ENCODE measurements around the gene PHLDB2.

Gene PHLDB2

DNA sequence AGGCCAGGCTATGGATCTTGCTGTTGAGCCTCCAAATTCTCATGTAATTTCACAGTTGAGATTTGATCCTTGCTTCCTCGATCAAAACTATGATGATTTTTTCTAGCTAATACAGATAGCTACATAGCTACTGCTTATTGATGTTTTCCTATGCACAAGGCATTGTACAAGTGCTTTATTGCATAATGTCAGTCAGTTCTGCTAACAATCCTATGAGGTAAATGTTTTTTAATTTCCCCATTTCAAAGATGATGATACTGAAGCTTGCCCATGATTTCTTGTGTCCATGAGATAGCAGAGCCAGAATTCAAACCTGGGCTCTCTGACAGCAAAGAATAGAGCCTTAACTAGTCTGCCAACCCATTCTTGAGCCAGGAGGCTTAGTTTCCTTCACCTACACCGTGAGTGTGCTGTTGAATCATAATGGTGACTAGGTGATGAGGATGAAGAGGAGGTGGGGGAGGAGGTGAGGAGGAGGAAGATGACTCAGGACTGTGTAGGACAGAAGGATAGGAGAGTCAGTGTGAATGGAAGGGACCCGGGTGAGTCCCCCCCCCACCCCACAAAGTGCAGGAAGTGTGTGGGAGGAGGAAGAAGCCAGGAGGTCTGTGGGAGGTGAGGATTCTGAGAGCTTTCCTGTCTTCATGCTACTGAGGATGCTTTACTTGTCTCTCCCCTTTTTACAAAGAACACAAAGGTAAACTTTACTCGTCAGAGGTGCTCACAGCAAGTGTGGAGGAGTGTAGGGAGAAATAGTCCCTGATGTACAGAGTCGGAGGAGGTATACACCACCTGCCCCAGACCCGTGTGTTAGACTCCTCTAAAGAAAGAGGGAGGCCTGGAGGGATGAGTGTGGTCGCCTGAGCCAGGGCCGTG is 143.3 kb downstream of the PHLDB2 start:
- peak; percentile 62 to 74 for DNase-seq

DNA sequence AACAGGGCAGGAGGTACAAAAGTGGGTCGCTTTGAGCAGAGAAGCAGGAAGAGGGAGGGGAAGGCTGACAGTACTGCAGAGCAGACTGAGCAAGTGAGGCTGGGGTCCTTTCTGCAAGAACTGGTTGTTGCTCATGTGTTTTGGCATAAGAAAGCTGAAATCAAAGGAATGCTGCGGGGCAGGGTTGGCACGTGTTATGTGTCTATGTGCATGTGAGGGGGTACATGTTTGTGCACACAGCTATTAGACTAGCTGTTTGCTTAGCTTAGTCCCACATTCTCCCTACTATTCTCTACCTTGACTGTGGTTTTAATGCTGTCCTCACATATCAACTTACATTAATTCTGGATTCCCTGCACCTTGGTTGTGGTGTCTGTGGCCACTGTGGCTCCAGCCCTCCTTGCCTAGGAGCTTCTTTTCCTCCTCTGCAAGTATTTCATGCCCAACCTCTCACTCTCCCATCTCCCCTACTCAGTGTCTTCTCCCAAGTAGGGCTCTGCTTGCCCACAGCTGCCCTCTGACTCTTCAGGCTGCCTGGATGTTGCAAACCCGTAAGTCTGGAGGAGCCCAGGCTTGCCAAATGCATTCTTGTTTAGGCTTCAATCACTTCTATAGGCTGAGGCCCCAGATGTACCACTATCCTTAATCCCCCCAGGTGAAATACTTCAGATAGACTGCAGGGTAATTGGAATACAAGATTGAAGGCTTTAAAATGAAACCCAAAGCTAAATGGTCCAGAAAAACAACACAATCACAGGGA is 144.4 kb downstream of the PHLDB2 start:
- DNase-seq = no peak

DNA sequence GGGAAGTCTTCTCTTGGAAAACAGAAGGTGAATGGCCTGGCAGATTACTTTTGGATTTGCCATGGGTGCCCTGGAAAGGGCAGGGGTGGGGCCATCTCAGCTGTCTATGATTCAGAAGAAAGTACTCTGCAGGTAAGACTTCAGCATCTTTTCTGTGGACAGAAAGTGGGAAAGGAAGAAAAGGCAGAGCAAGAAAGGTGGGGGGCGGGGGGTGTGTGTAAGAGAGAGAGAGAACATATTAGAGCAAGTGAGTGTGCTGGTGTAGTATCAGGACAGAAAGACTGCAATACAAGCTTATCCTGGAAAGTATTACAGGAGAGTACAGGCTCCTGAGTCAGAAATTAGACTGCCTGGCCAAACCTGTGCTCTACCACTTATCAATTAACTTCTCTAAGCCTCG is 145.1 kb downstream of the PHLDB2 start:
- DNase-seq = no peak

DNA sequence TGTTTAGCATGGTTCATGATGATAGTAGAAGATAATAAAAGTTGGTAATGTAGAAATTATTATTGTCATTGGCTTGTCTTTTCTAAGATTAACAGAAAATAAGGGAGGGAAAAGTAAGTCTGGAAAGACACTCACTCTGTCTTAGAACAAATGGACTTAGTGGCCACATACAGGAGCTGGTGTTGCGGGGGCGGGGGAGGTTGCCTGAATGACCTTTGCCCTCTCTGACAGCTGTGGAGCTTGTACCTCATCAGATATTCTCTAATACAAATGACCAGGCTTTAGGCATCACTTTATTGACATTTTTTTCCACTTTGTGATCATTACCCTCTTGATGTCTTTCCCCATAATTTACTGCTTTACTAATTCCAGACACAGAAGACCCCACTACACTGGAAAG is 145.6 kb downstream of the PHLDB2 start:
- no peak for DNase-seq

DNA sequence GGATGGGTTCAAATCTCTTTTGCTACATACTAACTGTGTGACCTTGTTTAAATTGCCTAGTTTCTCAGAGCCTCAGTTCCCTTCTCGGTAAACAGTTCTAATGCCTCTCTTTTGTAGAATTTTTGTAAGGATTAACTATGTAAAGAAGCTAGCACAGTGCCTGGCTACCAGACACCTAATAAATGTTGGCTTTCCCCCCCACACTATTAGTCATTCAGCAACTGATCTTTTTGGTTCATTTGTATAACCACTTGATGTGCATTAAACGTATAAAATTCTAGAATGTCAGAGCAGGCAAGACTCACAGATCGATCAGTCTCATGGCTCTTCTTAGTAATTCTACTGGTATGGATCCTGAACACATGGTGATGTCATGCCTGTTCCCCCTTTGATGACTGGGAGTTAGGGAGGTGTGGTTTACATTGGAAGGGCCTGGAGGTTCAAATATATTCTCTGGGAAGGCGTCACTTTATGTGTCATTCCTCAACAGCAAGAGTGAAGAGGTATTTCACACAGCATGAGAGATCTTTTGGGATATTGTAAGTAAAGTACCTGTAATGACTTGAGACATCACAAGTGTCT is 146.1 kb downstream of the PHLDB2 start:
- DNase-seq = no peak

DNA sequence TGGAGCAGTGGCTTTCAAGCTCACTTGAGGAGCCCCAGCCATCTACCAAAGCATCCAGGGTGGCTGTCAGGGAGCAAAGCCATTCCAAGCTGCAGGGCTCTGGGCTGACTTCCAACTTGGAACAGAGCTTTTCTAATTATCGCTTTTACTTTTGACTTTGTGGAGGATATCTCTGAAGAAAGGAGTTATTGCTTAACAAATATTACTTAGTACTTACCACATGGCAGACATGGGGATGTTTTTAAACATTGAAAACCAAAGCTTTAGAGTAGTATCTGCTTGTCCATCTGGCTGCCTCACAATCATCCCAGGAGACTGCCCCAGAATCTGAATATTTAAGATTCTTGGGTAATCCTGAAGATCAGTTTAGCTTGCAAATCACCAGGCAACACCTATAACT is 148.6 kb downstream of the PHLDB2 start:
- DNase-seq = no peak

DNA sequence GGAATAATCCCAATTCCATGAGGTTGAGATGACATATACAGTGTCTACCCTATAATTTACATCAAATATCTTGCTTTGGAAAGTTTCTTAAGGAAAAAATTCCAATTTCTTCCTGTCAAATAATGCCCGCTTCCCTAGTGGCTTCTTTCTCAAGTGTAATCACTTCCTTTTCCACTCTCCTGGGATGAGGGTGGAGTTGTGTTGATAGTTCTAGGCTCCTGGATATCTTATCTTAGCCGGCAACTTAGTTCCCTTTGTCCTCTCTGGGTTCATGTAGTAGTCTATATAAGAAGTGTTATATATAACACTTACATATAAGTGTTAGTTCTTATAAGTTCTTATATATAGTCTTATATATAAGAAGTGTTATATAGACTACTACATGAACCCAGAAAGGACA is 150.6 kb downstream of the PHLDB2 start:
- DNase-seq = no peak

DNA sequence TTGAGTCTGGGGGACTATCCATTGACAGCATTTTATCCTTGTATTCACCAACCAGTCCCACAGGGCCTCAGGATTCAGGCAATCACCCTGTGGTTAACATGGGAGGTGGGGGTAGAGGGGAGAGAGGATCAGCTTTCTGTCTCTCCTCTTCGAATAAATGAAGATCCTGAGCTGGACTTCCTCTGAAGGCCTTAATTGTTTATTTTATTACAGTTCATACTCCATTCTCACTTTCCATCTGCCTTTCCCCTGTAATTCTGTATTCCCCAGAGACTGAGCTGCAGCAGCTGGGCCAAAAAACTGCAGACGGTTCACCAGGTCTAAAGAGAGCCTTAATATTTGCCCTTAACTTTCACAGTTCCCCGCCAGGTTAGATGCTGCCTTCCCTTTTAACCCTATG is 151.6 kb downstream of the PHLDB2 start:
- no peak for DNase-seq

DNA sequence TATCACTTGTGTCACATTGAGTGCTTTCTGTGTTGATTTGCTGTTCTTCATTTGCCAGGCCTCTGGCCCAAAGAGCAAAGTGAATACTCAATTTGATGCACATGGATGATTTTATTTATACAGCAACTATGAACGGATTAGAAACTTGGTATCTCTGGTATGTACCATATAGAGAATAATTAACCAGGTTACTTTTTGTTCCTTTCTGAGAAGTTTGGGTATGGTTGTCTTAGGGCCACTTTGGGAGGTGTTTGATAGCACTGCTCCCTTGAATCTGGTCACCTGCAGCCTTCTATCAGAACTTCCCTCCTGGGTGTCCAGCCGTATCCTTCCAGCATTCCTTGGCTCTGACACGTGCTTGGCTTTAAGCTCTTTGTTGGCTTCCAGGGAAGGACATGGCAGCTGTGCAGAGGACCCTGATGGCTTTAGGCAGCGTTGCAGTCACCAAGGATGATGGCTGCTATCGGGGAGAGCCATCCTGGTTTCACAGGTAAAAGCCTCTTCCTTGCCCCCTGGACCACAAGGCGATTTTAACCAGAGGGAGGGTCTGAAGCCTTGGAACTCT is 152.4 kb downstream of the PHLDB2 start:
- DNase-seq = no peak

DNA sequence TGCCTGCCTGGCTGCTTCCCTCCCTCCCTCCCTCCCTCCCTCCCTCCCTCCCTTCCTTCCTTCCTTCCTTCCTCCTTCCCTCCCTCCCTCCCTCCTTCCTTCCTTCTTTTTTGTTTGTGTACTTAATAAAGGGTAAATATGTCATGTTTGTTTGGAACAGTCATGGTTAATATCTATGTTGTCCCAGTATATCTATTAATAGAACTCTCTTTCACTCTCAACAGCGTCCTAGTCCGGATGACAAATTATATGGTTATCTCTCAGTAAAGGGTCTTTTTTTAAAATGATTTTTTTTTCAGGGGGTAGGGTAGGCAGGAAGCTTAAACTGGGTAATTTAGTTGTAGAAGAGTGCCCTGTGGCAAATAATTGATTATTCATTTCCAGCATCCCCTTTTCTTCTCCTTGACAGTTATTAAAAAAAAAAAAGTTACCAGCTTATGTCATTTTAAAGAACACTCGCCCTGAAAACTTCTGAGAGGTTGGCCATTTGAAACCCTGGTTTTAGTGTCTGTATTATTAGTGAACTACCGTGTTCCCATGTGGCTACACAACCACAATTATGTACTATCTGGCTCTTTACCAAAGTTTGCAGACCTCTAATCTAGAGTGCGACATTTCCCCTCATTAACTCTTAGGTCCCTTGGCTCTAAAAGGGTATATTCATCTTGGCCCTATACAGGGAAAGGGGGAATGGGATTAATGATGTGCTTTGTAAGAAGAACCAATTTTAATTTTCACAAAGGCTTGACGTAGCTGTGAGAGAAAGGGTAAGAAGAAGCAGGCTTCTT is 153.3 kb downstream of the PHLDB2 start:
- no peak for DNase-seq

DNA sequence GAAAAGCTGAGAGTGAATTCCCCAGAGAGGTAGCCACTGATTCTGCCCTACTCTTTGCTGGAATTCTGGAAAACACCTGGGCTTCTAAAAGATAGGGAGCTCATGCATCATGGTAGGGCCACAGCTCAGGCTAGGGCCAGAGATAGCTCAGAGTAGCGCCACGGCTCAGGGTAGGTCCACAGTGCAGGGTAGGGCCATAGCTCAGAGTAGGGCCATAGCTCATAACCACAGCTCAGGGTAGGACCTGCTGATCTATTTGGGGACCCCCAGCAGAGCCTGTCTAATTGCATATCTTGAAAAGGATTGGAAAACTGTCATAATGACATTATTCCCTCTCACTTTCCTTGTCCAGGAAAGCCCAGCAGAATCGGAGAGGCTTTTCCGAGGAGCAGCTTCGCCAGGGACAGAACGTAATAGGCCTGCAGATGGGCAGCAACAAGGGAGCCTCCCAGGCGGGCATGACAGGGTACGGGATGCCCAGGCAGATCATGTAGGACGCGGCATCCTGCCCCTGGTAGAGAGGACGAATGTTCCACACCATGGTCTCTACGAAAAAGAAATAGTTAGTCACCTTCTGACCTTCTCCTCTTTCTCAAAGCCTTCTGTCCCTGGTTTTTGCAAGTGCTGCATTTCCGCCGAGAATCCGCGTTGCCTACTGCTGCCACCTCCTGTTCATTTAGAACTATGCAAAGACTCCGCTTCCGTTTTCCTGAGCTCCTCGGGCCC is 154.2 kb downstream of the PHLDB2 start:
- peak; percentile 76 to 77 for DNase-seq

DNA sequence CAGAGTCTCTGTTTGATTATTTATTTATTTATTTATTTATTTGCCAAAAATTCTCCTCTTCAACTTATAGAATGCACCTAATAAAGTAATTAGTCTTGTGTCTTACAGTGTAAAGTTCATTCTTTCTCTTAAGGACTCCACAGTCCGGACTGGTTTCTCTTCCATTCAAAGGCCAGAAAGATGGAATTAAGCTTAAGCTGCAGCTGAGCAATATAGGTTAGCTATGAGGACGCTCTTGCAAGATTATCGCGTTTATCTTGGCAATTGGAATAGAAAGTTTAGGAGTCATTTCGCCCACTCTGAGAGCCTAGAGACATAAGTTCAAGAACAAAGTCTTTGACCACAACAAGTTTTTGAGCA is 154.7 kb downstream of the PHLDB2 start:
- no peak for DNase-seq

DNA sequence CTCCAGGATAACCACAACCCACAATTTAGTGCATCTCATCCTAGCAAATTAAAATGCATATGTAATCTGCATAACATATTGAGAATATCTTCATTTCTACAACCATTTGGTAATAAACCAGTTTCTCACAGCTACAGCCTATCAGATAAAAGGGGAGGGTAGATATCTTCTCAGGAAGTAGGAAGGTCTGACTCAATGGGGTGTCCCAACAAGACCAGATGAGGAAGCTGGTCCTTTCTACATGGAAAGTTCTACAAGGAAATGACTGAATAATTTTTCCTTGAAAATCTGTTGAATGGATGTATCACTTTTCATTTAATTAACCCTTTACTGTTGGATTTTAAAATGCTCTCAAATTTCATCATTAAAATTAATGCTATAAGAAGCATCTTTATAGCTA is 158.0 kb downstream of the PHLDB2 start:
- DNase-seq = no peak

DNA sequence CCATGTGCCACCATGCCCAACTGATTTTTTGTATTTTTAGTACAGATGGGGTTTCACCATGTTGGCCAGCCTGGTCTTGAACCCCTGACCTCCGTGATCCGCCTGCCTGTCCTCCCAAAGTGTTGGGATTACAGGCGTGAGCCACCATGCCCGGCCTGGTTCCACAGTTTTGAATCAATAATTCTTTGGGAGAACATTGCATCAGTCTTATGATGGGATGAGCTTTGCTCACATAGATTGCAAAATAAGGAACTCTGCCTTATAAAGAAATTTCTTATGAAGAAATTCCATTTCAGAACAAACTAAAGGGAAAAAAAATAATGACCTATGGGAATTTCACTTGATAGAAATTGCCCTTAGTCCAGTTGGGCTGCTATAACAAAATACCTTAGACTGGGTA is 159.6 kb downstream of the PHLDB2 start:
- DNase-seq = no peak

DNA sequence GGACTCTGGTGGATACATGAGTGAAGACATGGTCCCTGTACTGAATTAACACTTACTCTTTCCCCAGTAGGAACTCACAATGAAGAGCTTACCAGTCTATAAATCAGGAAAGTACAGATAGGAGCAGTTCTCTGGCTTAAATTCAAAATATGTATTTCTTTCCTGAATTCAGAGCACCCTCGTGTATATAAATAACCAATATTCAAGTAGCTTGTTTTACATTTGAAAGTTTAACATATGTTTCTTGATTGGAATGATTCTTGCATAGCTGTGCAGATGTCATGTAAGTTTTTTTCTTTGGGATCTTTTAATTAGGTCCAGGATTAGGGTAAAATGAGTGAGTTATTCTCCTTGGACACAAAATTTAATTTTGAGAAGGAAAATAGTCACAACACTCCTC is 160.7 kb downstream of the PHLDB2 start:
- no peak for DNase-seq

DNA sequence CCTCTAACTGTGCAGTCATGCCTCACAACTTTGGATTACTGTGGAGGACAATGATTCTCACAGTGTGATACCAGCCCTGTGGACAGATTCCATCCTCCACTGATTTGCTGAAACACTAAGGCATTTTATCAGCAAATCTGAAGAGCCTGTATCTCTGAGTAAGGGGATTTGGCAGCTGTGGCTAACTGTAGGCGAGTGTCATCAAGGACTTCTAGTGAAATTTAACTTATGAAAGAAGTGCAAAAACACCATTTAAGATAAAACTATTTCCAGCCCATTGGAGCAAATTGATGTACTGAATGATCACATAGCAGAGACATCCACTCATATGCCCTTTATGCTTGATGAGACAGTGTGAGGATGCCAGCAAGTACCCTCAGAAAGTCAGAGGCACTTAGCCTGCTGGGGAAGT is 161.6 kb downstream of the PHLDB2 start:
- no peak for DNase-seq
